GM18868 (cell line): ENCODE measurements around the gene MEF2B.
"Not testable (repeated sequence)": the region's sequence is repeated elsewhere in the genome, so short reads cannot be mapped to it uniquely, and the experiment has no call there.

Experiments
- ATAC-seq: cut with Tn5 transposase; IDR thresholded peaks from one replicate; pipeline ENCODE4 v1.9.1; 2021; ENCODE audit warnings: mild to moderate bottlenecking, moderate library complexity; ENCODE audit not compliant: unreplicated experiment

Gene MEF2B

GRCh38 chr19:19157808-19158207, 12.3 kb downstream of the MEF2B start:
- ATAC-seq, result no peak

GRCh38 chr19:19155495-19156219, 14.4 kb downstream of the MEF2B start:
- ATAC-seq, result no peak

GRCh38 chr19:19154768-19155494, 15.1 kb downstream of the MEF2B start:
- no peak for ATAC-seq

DNA sequence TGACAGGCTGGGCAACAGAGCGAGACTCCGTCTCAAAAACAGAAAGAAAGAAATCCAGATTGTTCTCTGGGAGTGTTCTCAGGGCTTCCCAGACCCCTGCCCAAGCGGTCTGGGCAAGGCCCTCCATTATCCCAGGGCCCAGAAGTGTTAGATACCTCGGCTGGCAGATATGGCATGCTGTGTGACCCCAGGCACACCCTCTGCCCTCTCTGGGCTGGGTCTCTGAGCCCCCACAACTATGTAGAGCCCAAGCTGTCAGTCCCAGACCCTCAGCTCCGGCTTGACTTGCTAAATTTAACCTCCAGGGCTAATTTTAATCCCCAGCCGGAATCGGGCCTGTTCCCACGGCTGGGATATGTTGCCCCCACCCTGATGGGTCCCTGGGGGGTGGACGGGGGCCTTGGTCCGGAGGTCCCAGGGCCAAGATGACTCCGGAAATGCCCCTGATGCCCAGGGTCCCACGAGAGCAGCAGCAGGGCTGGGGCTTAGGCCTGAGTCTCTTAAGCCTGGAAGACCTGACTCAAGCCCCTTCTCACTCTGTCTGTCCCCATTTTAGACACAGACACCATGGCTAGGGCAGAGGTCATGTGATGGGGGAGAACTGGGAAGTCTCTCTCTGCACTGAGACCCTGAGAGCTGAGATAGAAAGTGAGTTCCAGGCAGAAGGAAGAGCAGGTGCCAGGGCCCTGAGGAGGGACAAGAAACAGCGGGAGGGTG, 17.2 kb downstream of the MEF2B start:
- ATAC-seq, result no peak

DNA sequence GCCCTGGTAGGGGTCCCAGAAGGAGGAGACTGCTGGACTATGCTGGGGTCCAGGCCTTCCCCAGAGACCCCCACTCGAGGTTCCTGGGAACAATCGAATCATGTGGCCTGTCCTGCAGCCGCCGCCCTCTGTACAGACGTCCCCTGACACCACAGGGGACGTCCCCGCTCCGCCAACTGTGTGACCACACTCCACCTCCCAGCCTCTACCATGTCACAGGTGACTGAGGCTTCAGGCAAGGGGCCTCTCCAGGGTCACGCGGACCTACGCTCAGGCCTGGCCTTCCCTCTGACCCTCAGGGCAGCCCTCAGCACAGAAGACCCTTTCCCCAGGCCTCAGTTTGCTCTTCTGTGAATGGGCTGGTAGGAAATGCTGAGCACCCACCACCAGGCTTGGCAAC, 18.6 kb downstream of the MEF2B start:
- ATAC-seq, result peak; percentile 64

DNA sequence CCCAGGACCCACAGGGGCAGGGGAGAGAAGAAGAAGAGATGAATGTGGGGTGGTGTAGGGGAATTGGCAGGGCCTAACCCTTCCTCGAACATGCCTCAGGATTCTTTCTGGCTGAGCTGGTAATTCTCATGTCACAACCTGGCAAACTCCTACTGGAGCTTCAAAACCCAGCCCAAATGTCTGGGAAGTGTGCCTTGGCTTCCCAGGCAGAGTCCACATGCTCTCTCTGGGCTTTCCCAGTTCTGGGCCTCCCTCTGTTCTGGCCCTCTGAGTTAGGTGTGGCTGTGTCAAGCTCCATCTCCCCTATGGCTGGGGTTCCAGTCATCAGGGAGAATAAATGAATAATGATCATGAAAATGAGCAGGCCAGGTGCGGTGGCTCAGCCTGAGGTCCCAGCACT, 20.6 kb downstream of the MEF2B start:
- ATAC-seq, result no peak

DNA sequence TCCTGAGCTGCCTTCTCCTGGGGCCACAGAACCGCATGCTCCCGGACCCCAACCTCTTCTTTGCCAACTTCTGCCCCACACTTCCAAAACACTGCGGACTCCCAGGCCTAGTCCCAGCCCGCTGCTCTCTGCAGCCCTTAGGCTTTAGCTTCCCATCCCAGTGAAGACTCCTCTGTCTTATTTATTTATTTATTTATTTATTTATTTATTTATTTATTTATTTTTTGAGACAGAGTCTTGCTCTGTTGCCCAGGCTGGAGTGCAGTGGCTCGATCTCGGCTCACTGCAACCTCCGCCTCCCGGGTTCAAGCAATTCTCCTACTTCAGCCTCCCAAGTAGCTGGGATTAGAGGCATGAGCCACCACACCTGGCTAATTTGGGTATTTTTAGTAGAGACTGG, 21.6 kb downstream of the MEF2B start:
- ATAC-seq, result not testable (repeated sequence)

GRCh38 chr19:19147344-19147743, 22.7 kb downstream of the MEF2B start:
- no peak for ATAC-seq

DNA sequence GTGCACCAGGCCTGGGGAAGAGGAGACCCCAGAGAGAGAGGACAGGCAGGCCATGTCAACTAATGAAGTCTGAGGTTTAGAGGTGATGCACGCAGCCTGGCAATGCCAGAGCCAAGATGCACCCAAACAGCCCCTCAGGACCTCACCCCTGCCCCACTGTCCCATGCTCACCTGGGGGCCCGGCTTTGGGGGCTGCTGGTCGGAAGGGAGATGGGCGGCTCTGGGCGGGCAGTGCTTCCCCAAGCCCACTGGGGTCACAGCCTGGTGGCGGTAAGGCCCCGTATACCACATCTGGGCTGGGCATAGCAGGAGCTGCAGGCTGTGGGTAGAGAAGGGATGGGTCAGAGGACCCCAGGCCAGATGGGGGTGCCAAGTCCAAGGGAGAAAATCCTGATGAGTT, 23.2 kb downstream of the MEF2B start:
- ATAC-seq, result no peak

DNA sequence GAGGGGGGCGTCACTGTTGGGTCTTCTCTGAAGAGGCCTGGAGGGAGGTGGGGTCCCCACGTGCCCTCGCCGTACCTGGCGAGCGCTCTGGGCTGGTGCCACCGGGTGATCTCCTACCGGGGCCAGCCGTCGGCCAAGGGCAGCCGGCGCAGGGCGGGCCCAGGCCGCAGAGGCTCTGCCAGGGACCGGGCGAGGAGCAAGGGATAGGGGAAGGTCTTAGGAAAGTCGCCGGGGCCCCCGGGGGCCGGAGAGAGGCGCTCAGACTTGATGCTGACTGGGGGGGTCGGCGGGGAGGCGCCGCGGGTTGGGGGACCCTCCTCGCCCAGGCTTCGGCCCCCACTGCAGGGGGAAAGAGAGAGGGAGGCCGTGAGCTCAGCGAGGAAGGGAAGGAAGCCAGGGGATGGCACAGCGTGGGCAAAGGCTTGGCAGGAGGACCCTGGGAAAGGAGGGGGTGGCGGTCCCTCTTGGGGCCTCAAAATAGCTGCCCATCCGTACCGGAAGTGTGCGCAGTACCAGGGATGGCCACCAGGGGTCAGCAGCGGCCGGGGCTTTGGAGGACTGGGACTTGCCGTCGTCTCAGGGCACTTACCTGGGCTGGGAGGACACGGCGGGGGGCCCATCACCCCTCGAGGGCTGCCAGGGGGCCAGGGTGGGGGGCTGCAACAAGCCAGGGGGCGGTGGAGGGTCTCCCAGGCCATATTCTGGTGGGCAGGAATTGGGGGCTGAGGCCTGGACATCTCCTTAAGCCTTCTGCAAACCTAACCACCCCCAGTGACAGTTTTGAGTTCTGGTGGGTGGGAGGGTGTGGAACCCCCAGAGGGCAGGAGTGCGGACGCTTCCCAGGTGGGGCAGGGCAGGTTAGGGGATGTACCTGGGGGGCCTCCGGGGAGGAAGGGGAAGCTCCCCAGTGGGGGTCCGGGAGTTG, 24.1 kb downstream of the MEF2B start:
- ATAC-seq, result peak; percentile 45

DNA sequence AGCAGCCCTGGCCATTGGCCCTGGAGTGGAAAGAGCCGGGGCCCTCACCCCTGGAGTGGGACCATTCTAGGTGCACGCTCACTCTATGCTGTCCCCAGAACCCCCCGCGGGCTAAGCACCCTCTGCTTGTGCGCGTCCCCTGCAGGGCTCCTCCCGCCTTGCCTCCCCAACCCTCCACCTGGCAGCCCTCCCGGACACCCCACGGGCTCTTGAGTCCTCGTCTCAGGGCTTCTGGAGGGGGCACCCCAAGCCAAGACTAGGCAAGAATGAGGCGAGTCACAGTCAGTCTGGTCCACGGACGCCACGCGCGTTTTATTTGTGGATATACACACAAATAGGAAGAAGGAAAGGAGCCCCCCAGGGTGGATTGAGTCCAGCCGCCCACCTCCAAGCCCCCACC, 24.8 kb downstream of the MEF2B start:
- ATAC-seq, result no peak

GRCh38 chr19:19142347-19142746, 27.7 kb downstream of the MEF2B start:
- no peak for ATAC-seq

GRCh38 chr19:19140476-19140875, 29.6 kb downstream of the MEF2B start:
- ATAC-seq, result no peak

GRCh38 chr19:19139876-19140229, 30.2 kb downstream of the MEF2B start:
- ATAC-seq, result no peak

- peak; percentile 98 for ATAC-seq
These were observed 31.7 kb downstream of the MEF2B start, which contains the start of gene TMEM161A for GRCh38 chr19:19138109-19138981. TMEM161A (minus strand) TSS chr19:19138478; CDS start chr19:19138428, 50 bp downstream.

DNA sequence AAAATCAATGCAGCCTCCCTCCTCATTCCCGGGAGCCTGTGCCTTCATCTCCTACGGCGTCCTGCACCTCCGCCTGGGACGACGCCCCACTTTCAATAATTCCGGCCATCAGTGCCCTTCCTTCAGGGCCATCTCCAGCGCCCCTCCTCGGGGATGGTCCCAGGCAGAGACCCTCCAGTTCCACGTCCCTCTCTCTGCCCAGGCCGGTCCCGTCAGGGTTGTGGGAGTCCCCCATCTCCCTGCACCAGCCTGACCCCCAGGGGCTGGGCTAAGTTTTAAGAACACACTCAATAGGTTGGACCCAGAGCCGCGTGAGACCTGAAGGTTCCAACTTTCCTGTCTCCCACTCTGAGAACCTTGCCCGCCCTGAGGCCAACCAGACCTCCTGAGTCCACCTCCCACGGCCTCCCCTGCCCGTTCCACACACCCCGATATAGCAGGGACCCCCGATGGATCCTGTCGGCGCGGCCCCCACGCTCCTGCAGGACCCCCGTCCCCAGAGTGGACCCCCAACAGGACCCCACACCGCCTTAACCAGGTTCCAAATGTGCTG, 32.4 kb downstream of the MEF2B start:
- ATAC-seq, result no peak

DNA sequence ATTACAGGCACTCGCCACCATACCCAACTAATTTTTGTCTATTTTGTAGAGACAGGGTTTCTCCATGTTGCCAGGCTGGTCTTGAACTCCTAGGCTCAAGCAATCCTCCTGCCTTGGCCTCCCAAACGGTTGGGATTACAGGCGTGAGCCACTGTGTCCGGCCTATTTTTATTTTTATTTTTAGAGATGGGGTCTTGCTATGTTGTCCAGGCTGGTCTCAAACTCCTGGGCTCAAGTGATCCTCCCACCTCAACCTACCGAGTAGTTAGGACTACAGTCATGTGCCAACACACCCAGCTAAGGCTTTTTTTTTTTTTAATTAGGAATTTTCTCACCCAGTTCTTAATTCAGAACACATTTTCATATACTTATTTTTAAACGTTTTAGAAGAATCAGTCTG, 34.4 kb downstream of the MEF2B start:
- not testable (repeated sequence) for ATAC-seq

GRCh38 chr19:19134687-19135158, 35.3 kb downstream of the MEF2B start:
- ATAC-seq, result no peak

GRCh38 chr19:19133985-19134384, 36.1 kb downstream of the MEF2B start:
- no peak for ATAC-seq
